HEK293T (cell line): ENCODE measurements around the gene CRLF2.
A peak's percentile ranks its signal among the peaks of the same experiment; 100 is the strongest.

ENCODE experiments used
- CTCF ChIA-PET: fragments of 350-600 bp; formaldehyde crosslinking; extraction: SDS; loops from one replicate; lab custom pipeline; 2021; ENCODE audit warnings: antibody characterized with exemption, inconsistent platforms; lab: Yijun Ruan, JAX
- POLR2A ChIA-PET: fragments of 350-600 bp; formaldehyde crosslinking; extraction: SDS; loops from one replicate; lab custom pipeline; 2020; ENCODE audit warnings: antibody characterized with exemption, inconsistent platforms; lab: Yijun Ruan, JAX
- DNase-seq: peaks from one replicate; pipeline ENCODE4 v3.0.0; 2012; ENCODE audit warnings: mixed read lengths; ENCODE audit errors: extremely low spot score
- ARNT ChIP-seq: fragments of 450-650 bp; IDR thresholded peaks from 2 replicates; pipeline ENCODE4 v1.6.1; 2017; ENCODE audit warnings: mild to moderate bottlenecking
- BHLHE40 ChIP-seq: fragments of 450-650 bp; IDR thresholded peaks from 2 replicates; pipeline ENCODE4 v1.6.1; 2016; ENCODE audit warnings: mild to moderate bottlenecking, moderate library complexity, borderline replicate concordance
- CTBP1 ChIP-seq: fragments of 450-650 bp; IDR thresholded peaks from 2 replicates; pipeline ENCODE4 v1.6.1; 2016; ENCODE audit warnings: borderline replicate concordance
- ELF4 ChIP-seq: fragments of 450-650 bp; IDR thresholded peaks from 2 replicates; pipeline ENCODE4 v1.6.1; 2017; ENCODE audit warnings: antibody characterized with exemption
- FOXA1 ChIP-seq: fragments of 450-650 bp; IDR thresholded peaks from 2 replicates; pipeline ENCODE4 v1.6.1; 2016; ENCODE audit warnings: mild to moderate bottlenecking
- FOXK2 ChIP-seq: fragments of 450-650 bp; IDR thresholded peaks from 2 replicates; pipeline ENCODE4 v1.6.1; 2016; ENCODE audit warnings: mild to moderate bottlenecking
- FOXM1 ChIP-seq: fragments of 450-650 bp; IDR thresholded peaks from 2 replicates; pipeline ENCODE4 v1.6.1; 2017; ENCODE audit warnings: mild to moderate bottlenecking, borderline replicate concordance
- HDGF ChIP-seq: fragments of 450-650 bp; IDR thresholded peaks from 2 replicates; pipeline ENCODE4 v1.6.1; 2017; ENCODE audit warnings: antibody characterized with exemption, borderline replicate concordance
- L3MBTL2 ChIP-seq: fragments of 450-650 bp; conservative IDR thresholded peaks from 2 replicates; pipeline ENCODE4 v1.6.1; 2016; ENCODE audit warnings: mild to moderate bottlenecking
- LEF1 ChIP-seq: fragments of 450-650 bp; IDR thresholded peaks from 2 replicates; pipeline ENCODE4 v1.6.1; 2017; ENCODE audit warnings: mild to moderate bottlenecking, borderline replicate concordance
- NFRKB ChIP-seq: fragments of 450-650 bp; IDR thresholded peaks from 2 replicates; pipeline ENCODE4 v1.6.1; 2016; ENCODE audit warnings: mild to moderate bottlenecking, moderate library complexity
- SP1 ChIP-seq: fragments of 450-650 bp; IDR thresholded peaks from 2 replicates; pipeline ENCODE4 v1.6.1; 2017
- SUZ12 ChIP-seq: fragments of 450-650 bp; IDR thresholded peaks from 2 replicates; pipeline ENCODE4 v1.6.1; 2016; ENCODE audit warnings: mild to moderate bottlenecking
- TARDBP ChIP-seq: fragments of 450-650 bp; IDR thresholded peaks from 2 replicates; pipeline ENCODE4 v1.6.1; 2016
- ZNF384 ChIP-seq: fragments of 450-650 bp; IDR thresholded peaks from 2 replicates; pipeline ENCODE4 v1.6.1; 2016
- TF ChIP-seq, protein P1 (sequence below): fragments of 450-650 bp; IDR thresholded peaks from 2 replicates; pipeline ENCODE4 v1.6.1; 2016

The CRLF2 gene

DNA sequence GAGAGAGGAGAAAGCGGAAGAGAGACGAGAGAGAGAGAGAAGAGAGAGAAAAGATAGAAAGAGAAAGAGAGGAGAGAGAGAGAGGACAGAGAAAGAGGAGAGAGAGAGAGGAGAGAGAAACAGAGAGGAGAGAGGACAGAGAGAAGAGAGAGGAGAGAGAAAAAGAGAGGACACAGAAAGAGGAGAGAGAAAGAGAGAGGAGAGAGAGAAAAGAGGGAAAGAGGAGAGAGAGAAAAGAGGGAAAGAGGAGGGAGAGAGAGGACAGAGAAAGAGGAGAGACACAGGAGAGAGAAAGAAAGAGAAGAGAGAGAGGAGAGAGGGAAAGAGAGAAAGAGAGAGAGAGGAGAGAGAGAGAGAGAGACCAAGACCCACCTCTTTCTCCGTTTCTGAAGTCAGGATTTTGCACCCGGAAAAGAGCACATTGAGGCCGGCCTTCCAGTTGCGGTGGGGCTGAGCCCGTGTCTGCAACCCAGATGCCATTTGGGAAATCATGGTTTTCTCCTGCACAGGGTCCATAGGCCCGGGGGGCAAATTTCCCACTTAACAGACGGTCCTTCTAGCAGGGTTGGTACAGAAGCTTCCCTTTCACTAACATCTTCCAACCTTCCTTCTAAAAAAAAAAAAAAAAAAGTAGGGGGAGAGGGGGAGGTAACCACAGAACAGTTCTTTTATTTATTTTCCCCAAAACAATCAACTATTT, 60.9 kb downstream of the CRLF2 start:
- POLR2A ChIA-PET = no interaction called here
- DNase-seq = no peak
- no peak for TF ChIP-seq FOXK2
- TF ChIP-seq SP1 = no peak
- TF ChIP-seq L3MBTL2 = no peak
- no peak for TF ChIP-seq TARDBP
- TF ChIP-seq HDGF = no peak
- no peak for TF ChIP-seq ARNT
- no peak for TF ChIP-seq ZNF384
- no peak for TF ChIP-seq FOXM1
- TF ChIP-seq SUZ12 = no peak
- TF ChIP-seq FOXA1 = no peak
- TF ChIP-seq CTBP1 = no peak
- TF ChIP-seq LEF1 = no peak
- TF ChIP-seq, protein P1, sequence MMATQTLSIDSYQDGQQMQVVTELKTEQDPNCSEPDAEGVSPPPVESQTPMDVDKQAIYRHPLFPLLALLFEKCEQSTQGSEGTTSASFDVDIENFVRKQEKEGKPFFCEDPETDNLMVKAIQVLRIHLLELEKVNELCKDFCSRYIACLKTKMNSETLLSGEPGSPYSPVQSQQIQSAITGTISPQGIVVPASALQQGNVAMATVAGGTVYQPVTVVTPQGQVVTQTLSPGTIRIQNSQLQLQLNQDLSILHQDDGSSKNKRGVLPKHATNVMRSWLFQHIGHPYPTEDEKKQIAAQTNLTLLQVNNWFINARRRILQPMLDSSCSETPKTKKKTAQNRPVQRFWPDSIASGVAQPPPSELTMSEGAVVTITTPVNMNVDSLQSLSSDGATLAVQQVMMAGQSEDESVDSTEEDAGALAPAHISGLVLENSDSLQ = no peak
- TF ChIP-seq ELF4 = no peak
- no peak for TF ChIP-seq NFRKB
- TF ChIP-seq BHLHE40 = no peak
- CTCF ChIA-PET = no interaction called here

DNA sequence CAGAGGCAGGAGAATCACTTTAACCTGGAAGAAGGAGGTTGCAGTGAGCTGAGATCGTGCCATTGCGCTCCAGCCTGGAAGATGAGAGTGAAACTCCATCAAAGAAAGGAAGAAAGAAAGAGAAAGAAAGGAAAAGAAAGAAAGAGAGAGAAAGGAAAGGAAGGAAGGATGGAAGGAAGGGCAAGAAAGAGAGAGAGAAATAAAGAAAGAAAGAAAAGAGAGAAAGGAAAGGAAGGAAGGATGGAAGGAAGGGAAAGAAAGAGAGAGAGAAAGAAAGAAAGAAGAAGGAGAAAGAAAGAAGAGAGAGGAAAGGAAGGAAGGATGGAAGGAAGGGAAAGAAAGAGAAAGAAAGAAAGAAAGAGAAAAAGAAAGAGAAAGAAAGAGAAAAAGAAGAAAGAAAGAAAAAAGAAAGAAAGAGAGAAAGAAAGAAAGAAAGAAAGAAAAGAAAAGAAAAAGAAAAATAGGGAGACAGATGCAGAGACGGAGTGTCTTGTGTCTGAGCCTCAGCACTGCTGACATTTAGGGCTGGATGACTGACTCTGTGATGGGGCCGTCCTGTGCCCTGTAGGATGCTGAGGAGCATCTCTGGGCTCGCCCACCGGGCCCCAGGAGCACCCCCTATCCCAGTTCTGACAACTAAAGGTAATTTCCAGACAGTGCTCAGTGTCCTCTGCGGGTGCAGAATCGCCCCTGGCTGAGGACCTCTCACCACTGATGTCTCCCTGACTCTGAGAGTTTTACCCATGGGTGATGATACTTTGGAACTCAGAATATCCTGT, 61.7 kb downstream of the CRLF2 start:
- no peak for DNase-seq
- no peak for TF ChIP-seq HDGF
- TF ChIP-seq FOXA1 = no peak
- no peak for TF ChIP-seq BHLHE40
- TF ChIP-seq SP1 = no peak
- TF ChIP-seq TARDBP = no peak
- no peak for TF ChIP-seq CTBP1
- TF ChIP-seq ZNF384 = no peak
- TF ChIP-seq ELF4 = no peak
- CTCF ChIA-PET = no interaction called here
- POLR2A ChIA-PET = no interaction called here

DNA sequence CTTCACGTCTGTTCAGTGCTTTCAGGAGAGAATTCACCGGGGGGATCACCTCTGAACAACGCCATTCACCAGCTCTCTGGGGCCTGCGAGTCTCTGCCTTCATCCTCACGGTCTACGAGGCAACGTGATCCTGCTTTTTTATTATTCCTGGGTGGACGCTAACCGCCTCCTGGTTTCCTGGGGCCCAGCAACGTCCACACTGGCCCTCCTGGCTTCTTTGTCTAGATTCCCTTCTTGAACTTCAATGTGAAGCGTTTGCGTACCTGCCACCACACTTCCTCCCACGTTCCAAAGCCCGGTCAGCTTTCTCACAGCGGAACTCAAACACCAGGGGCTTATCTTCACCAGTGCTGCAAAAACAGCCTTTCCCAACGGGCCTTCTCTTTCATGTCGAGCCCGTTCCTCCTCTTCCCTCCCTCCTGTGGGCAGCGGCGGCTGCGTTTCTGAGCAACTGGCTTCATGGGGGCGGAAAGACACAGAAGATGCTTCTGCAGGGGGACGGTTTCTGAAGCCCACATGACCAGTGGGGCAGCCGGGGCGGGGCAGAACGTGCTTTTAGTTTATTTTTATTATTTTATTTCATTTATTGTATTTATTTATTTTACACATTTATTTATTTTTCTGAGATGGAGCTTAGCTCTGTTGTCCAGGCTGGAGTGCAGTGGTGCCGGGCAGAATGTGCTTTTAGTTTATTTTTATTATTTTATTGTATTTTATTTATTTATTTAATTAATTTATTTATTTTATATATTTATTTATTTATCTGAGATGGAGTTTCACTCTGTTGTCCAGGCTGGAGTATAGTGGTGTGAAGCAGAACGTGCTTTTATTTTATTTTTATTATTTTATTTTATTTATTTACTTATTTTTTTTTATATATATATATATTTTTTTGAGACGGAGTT, 64.6 kb downstream of the CRLF2 start:
- DNase-seq = no peak
- ChIA-PET POLR2A (no interaction called here), CTCF (no interaction called here)
- TF ChIP-seq ELF4 (no peak), FOXA1 (no peak)

DNA sequence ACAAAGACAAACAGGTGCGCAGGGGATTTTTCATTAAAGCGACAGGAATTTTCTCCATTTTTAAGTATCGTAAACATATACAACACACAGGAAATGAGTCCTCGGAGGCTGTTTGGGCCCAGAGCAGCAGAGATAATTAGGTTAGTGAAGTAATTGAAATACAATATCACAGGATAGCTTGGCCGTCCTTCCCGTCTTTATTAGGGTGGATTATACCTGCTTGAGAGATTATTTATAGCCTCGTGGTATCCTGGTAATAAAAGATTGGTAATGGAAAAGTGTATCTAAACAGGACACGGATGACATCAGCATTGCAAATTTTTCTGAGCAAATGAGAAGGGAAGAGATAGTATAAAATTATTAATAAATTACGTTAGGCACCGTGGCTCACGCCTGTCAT, 68.2 kb downstream of the CRLF2 start:
- DNase-seq = no peak

More for the DNA sequence above, 68.2 kb downstream of the CRLF2 start:
- CTCF ChIA-PET = no interaction called here
- POLR2A ChIA-PET = no interaction called here
- TF ChIP-seq ELF4 (no peak), HDGF (no peak), CTBP1 (0 out of 2 replicates have a peak, but pooled peaks have one; percentile 67)
- TF ChIP-seq, protein P1 = peak; percentile 67
